Suppressor macrophage treated with lipopolysaccharide for 1 hour (primary cell): Measurements from ENCODE around the gene SYNE2.
A peak's percentile ranks its signal among the peaks of the same experiment; 100 is the strongest.
"Not testable (repeated sequence)": the region's sequence is repeated elsewhere in the genome, so short reads cannot be mapped to it uniquely, and the experiment has no call there.

Experiments used
- DNase-seq, 3 donors: peaks; one replicate each; pipeline ENCODE4 v3.0.0-alpha.2; 2020 to 2022

The SYNE2 gene

GRCh38 chr14:64149921-64150320 is 297.1 kb downstream of the SYNE2 start:
- no peak for DNase-seq

- no peak for DNase-seq
These were observed 305.8 kb downstream of the SYNE2 start for GRCh38 chr14:64158608-64159007.

- no peak for DNase-seq
These were observed 306.8 kb downstream of the SYNE2 start for GRCh38 chr14:64159588-64159987.

- DNase-seq = no peak
These were observed 317.4 kb downstream of the SYNE2 start for GRCh38 chr14:64170181-64170580.

- no peak for DNase-seq
These were observed 322.3 kb downstream of the SYNE2 start for GRCh38 chr14:64174922-64175782.

- no peak for DNase-seq
These were observed 323.5 kb downstream of the SYNE2 start for GRCh38 chr14:64176330-64176729.

- DNase-seq = no peak
These were observed 326.0 kb downstream of the SYNE2 start for GRCh38 chr14:64178814-64179213.

GRCh38 chr14:64182908-64183307 is 330.1 kb downstream of the SYNE2 start:
- DNase-seq = not testable (repeated sequence)

GRCh38 chr14:64184103-64184729 is 331.4 kb downstream of the SYNE2 start:
- no peak for DNase-seq

GRCh38 chr14:64185184-64185583 is 332.4 kb downstream of the SYNE2 start:
- DNase-seq = no peak

- no peak for DNase-seq
These were observed 333.7 kb downstream of the SYNE2 start for GRCh38 chr14:64186231-64187129.

GRCh38 chr14:64187331-64187730 is 334.5 kb downstream of the SYNE2 start:
- no peak for DNase-seq

GRCh38 chr14:64190974-64191502 is 338.2 kb downstream of the SYNE2 start:
- no peak for DNase-seq

- DNase-seq = no peak
These were observed 339.0 kb downstream of the SYNE2 start for GRCh38 chr14:64191756-64192155.

GRCh38 chr14:64193821-64194220 is 341.0 kb downstream of the SYNE2 start:
- no peak for DNase-seq

- no peak for DNase-seq
These were observed 341.6 kb downstream of the SYNE2 start for GRCh38 chr14:64194404-64194803.

GRCh38 chr14:64195199-64195598 is 342.4 kb downstream of the SYNE2 start:
- no peak for DNase-seq

- no peak for DNase-seq
These were observed 343.3 kb downstream of the SYNE2 start for GRCh38 chr14:64196056-64196455.

- peak; percentile 2 to 21 (median 5) for DNase-seq
These were observed 344.1 kb downstream of the SYNE2 start for GRCh38 chr14:64196814-64197411.

- no peak for DNase-seq
These were observed 345.2 kb downstream of the SYNE2 start for GRCh38 chr14:64197996-64198395.

GRCh38 chr14:64198486-64198885 is 345.7 kb downstream of the SYNE2 start:
- no peak for DNase-seq

GRCh38 chr14:64200170-64200569 is 347.4 kb downstream of the SYNE2 start:
- DNase-seq = no peak

GRCh38 chr14:64201296-64201695 is 348.5 kb downstream of the SYNE2 start:
- DNase-seq = no peak
